ENCODE results near the gene MAP2K5.

The MAP2K5 gene

GRCh38 chr15:67550522-67550921 lies 8.0 kb downstream of the MAP2K5 start (continued):
- TF ChIP-seq ZNF132 (tag by site-specific recombination; IDR thresholded peaks at IDR 0.05; ENCODE audit: borderline replicate concordance) (no peak), GLIS2 (tag by site-specific recombination; IDR thresholded peaks at IDR 0.05) (no peak), ZNF660 (tag by site-specific recombination; IDR thresholded peaks at IDR 0.05) (0 out of 2 replicates have a peak, but pooled peaks have one; percentile 4), ELK4 (IDR thresholded peaks at IDR 0.05; ENCODE audit: borderline replicate concordance, low read depth, low read length) (no peak), HIC1 (tag by site-specific recombination; IDR thresholded peaks at IDR 0.05) (no peak), ZNF19 (tag by site-specific recombination; IDR thresholded peaks at IDR 0.05; ENCODE audit: low read depth) (no peak), ZNF175 (tag by site-specific recombination; IDR thresholded peaks at IDR 0.05) (no peak), ZNF626 (tag by site-specific recombination; IDR thresholded peaks at IDR 0.05) (no peak), ZSCAN30 (tag by site-specific recombination; IDR thresholded peaks at IDR 0.05) (no peak), ZBTB7A (tag by site-specific recombination; IDR thresholded peaks at IDR 0.05; ENCODE audit: low read depth) (no peak), ZNF37A (tag by site-specific recombination; IDR thresholded peaks at IDR 0.05) (no peak), KLF16 (tag by site-specific recombination; IDR thresholded peaks at IDR 0.05) (peak; percentile 39; the same call in 1 of the 2 replicates), ZNF701 (tag by site-specific recombination; IDR thresholded peaks at IDR 0.05) (no peak), ZNF202 (tag by site-specific recombination; IDR thresholded peaks at IDR 0.05; ENCODE audit: borderline replicate concordance) (no peak), ZNF350 (tag by site-specific recombination; IDR thresholded peaks at IDR 0.05) (no peak), ZNF473 (tag by site-specific recombination; IDR thresholded peaks at IDR 0.05) (no peak), ZNF76 (tag by site-specific recombination; IDR thresholded peaks at IDR 0.05; ENCODE audit: borderline replicate concordance, low read depth) (no peak), EGR2 (tag by site-specific recombination; IDR thresholded peaks at IDR 0.05; ENCODE audit: low read depth) (no peak), ZNF148 (tag by site-specific recombination; IDR thresholded peaks at IDR 0.05; ENCODE audit: borderline replicate concordance) (no peak), ZNF274 (IDR thresholded peaks at IDR 0.05; ENCODE audit: low read length) (no peak), ZNF274 (tag by site-specific recombination; IDR thresholded peaks at IDR 0.05; ENCODE audit: borderline replicate concordance) (no peak), SCRT2 (tag by site-specific recombination; IDR thresholded peaks at IDR 0.05) (no peak), ZFP69B (tag by site-specific recombination; IDR thresholded peaks at IDR 0.05) (peak; percentile 37; the same call in 1 of the 2 replicates), ZNF146 (tag by site-specific recombination; IDR thresholded peaks at IDR 0.05) (no peak), ZNF169 (tag by site-specific recombination; IDR thresholded peaks at IDR 0.05) (no peak)
- TF ChIP-seq, protein P1, sequence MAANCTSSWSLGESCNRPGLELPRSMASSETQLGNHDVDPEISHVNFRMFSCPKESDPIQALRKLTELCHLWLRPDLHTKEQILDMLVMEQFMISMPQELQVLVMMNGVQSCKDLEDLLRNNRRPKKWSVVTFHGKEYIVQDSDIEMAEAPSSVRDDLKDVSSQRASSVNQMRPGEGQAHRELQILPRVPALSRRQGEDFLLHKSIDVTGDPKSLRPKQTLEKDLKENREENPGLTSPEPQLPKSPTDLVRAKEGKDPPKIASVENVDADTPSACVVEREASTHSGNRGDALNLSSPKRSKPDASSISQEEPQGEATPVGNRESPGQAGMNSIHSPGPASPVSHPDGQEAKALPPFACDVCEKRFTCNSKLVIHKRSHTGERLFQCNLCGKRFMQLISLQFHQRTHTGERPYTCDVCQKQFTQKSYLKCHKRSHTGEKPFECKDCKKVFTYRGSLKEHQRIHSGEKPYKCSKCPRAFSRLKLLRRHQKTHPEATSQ (tag by site-specific recombination; IDR thresholded peaks at IDR 0.05) = no peak
- TF ChIP-seq, protein P2, sequence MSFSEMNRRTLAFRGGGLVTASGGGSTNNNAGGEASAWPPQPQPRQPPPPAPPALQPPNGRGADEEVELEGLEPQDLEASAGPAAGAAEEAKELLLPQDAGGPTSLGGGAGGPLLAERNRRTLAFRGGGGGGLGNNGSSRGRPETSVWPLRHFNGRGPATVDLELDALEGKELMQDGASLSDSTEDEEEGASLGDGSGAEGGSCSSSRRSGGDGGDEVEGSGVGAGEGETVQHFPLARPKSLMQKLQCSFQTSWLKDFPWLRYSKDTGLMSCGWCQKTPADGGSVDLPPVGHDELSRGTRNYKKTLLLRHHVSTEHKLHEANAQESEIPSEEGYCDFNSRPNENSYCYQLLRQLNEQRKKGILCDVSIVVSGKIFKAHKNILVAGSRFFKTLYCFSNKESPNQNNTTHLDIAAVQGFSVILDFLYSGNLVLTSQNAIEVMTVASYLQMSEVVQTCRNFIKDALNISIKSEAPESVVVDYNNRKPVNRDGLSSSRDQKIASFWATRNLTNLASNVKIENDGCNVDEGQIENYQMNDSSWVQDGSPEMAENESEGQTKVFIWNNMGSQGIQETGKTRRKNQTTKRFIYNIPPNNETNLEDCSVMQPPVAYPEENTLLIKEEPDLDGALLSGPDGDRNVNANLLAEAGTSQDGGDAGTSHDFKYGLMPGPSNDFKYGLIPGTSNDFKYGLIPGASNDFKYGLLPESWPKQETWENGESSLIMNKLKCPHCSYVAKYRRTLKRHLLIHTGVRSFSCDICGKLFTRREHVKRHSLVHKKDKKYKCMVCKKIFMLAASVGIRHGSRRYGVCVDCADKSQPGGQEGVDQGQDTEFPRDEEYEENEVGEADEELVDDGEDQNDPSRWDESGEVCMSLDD (tag by site-specific recombination; IDR thresholded peaks at IDR 0.05) = no peak
- TF ChIP-seq, protein P3, sequence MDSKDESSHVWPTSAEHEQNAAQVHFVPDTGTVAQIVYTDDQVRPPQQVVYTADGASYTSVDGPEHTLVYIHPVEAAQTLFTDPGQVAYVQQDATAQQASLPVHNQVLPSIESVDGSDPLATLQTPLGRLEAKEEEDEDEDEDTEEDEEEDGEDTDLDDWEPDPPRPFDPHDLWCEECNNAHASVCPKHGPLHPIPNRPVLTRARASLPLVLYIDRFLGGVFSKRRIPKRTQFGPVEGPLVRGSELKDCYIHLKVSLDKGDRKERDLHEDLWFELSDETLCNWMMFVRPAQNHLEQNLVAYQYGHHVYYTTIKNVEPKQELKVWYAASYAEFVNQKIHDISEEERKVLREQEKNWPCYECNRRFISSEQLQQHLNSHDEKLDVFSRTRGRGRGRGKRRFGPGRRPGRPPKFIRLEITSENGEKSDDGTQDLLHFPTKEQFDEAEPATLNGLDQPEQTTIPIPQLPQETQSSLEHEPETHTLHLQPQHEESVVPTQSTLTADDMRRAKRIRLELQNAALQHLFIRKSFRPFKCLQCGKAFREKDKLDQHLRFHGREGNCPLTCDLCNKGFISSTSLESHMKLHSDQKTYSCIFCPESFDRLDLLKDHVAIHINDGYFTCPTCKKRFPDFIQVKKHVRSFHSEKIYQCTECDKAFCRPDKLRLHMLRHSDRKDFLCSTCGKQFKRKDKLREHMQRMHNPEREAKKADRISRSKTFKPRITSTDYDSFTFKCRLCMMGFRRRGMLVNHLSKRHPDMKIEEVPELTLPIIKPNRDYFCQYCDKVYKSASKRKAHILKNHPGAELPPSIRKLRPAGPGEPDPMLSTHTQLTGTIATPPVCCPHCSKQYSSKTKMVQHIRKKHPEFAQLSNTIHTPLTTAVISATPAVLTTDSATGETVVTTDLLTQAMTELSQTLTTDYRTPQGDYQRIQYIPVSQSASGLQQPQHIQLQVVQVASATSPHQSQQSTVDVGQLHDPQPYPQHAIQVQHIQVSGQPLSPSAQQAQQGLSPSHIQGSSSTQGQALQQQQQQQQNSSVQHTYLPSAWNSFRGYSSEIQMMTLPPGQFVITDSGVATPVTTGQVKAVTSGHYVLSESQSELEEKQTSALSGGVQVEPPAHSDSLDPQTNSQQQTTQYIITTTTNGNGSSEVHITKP (tag by site-specific recombination; IDR thresholded peaks at IDR 0.05) = 0 out of 2 replicates have a peak, but pooled peaks have one; percentile 13
